NCI-H2107 treated with DMSO at 0.1 percent for 48 hours (cell line): Measurements from ENCODE around the gene SYT8.

ENCODE experiments used
- DNase-seq: peaks from one replicate; lab custom pipeline; 2025; ENCODE audit not compliant: unreplicated experiment; lab: John Stamatoyannopoulos, UW

SYT8 gene

GRCh38 chr11:1858154-1858553 lies 23.4 kb downstream of the SYT8 start:
- no peak for DNase-seq

DNA sequence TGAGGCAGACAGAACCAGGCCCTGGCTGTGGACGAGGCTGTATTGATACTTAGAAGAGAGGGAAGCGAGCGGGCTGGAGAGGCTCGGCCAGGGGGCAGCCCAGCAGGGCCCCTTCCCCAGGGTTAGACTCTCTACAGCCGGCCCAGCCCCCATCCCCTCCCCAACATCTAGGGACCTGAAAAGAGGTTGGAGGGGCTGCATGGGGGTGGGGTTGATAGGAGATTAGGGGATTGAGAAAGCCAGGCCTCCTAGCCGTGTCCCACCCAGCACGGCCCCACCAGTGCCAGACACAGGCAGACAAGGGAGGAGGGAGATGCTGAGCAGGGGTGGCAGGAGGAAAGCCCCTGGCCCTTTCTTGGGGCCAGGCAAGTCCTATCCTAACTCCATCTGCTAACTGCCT lies 23.8 kb downstream of the SYT8 start:
- no peak for DNase-seq

DNA sequence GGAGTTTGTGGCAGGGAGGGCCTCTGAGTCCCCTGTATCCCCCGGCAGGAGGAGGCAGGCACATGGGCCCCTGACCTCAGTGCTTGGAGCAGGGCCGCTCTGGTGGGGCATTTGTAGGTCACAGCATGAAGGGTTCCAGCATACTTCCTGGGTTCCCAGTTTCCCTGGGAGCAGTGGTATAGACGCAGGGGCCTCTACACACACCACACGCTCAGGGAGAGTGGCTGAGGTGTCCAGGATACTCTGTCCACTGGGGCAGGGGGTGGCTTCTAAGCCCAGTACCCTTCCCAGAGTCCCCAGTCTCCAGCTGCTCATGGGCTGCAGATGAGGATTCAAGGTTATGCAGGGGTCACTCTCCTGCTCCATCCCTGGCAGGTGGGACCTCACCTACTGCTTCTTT lies 24.2 kb downstream of the SYT8 start:
- no peak for DNase-seq

DNA sequence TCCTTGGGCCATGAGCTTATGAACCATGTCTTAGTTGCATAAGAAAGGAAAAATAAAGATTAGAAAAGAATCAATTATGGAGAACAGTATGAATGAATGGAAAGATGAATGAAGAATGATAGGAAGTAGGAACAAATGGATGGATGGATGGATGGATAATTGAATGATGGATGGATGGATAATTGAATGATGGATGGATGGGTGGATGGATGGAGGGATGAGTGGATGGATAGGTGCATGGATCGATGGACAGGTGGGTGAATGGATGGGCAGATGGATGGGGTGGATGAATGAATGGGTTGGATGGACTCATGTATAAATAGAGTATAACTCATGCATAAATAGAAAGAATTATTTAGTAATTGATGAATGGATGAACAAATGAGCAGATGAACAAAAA lies 25.3 kb downstream of the SYT8 start:
- DNase-seq, result no peak

- DNase-seq, result no peak
Observed at GRCh38 chr11:1861435-1862411, 26.9 kb downstream of the SYT8 start.

GRCh38 chr11:1862588-1863351 lies 28.0 kb downstream of the SYT8 start:
- no peak for DNase-seq

DNA sequence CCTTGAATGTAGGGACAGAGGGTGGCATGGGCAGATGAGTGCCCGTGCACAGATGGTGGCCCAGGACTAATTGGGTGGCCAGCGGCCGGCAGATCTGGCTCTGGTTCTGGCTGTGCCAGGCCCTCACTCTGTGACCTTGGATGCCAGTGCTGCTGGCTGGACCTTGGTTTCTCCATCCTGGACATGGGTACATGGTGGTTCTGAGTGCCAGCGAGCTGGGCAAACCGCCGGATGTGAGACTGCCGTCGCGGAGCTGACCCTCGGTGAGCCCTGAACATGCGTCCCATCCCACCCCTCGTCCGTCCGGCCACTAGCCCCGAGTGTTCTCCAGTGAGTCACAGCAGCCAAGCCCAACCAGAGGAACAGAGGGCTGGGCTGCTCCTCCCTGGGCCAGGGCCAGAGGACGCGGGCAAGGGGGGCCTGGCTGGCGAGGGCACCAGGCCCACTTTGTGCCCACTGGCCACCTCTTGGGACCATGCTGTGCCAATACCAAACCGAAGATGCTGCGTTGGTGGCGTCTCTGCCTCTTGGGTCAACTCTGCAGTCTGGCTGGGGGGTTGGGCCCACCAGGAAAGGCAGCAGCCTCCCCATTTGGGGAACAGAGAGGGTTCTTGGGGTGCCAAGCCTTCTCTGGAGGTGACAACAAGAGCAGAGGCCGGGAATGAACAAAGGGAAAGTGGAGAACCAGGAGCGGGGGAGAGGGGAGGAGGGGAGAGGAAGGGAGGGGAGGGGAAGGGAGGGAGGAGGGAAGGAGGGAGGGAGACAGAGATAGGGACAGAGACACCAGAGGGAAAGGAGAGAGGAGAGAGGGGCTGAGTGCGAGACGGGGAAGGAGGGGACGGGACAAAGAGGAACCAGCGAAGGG lies 28.8 kb downstream of the SYT8 start:
- DNase-seq, result no peak

- no peak for DNase-seq
Observed at GRCh38 chr11:1864231-1864630, 29.4 kb downstream of the SYT8 start.

- no peak for DNase-seq
Observed at GRCh38 chr11:1864831-1865665, 30.3 kb downstream of the SYT8 start.

- no peak for DNase-seq
Observed at GRCh38 chr11:1866226-1866625, 31.4 kb downstream of the SYT8 start.

GRCh38 chr11:1866776-1867175 lies 32.0 kb downstream of the SYT8 start:
- DNase-seq, result no peak

DNA sequence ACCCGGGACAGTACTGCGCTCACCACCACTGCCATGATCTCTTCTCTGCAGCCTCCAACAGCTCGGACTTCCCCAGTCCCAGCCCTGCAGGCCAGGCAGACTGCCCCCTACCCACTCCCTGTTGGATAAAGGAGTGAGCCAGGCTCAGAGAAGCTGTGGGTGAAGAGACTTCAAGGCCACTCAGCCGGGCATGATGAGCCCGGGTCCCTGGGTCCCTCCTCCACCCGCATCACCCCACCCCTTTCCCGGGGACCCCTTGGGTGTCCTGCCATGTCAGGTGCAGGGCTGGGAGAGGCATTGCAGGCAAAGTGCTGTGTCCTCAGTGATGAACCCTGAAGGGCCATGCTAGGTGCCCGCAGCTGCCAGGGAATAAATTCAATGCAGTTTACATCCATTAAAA lies 32.6 kb downstream of the SYT8 start:
- DNase-seq, result no peak

DNA sequence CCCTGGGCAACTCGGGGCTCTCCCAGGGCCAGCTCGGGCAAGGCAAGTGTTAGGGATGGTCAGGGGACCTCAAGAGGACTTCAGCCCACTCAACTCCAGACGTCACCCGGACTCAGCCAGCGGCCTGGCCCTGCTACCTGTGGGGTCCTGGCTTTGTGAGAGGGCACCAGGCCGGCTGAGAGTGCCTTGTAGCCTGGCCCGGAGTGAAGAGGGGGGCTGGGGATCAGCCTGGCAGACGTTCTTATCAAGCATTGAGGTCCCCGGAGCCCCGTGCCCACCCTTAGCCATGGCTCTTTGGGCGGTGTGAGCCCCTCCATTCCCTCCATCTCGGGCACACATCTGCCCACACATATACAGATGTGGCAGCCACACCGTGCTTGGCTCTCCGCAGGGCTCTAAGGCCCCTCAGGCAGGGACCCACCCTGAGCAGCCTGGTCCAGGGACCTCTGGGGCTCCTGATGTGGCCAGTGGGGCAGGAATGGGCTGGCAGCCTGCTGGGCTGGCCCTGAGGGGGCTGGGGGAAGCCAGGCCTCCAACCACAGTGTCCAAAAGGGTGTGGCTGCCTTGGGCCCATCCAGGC lies 33.4 kb downstream of the SYT8 start:
- no peak for DNase-seq

- DNase-seq, result no peak
Observed at GRCh38 chr11:1868636-1869291, 34.0 kb downstream of the SYT8 start.

DNA sequence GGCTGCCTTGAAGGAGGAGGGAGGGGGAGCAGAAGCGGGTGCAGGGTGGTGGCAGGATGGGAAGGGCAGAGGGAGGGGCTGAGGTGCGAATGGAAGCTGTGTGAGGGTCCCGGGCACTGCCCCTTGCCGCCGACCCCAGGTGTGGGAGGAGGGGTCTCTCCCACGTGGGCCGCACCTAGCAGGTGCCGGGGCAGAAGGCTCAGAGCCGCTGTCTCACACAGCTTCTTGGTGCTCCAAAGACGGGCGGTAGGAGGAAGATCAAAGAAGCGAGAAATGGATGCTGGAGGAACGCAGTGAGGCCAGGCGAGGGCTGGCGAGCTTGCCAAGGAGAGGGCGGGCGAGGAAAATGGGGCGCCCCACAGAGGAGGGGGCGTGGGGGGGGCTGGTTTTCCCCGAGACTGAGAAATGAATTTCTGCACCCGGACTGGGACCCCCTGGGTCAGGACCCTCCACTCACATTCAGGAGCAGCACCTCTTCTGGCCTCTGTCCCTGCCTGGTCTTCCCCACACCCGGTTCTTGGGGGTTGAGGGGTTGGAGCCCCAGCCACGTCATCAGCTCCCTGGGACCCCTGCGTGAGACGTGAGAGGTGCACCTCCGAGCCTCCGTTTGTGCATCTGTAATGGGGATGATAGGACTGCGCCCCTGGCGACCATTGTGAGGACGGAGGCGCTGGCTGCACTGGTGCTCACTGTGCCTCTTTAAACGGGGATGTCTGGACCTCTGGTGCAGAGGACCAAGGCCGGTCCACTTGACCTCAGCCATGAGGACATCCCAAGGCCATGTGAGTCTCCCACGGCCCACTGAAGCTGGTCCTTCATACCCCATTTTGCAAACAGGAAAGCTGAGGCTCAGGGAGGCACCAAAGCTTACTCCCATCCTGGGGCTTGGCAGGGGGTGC lies 34.9 kb downstream of the SYT8 start:
- no peak for DNase-seq

GRCh38 chr11:1870326-1870696 lies 35.5 kb downstream of the SYT8 start:
- DNase-seq, result no peak

GRCh38 chr11:1870721-1871466 lies 36.1 kb downstream of the SYT8 start:
- DNase-seq, result no peak

GRCh38 chr11:1871531-1871930 lies 36.7 kb downstream of the SYT8 start:
- no peak for DNase-seq
